Osteocyte (in vitro differentiated cells): Measurements from ENCODE around the gene GRK1. TPM values are rescaled to one million over a fixed set of nuclear protein-coding genes. Genes with fewer than 3 reads are reported as not detected.

Experiments used
- DNase-seq: peaks from one replicate; pipeline ENCODE4 v3.0.0; 2021; ENCODE audit warnings: mixed read lengths; ENCODE audit not compliant: unreplicated experiment; ENCODE audit errors: extremely low spot score
- H3K27ac Mint-ChIP-seq: one replicate; pipeline ENCODE4 v1.8.0; 2021; ENCODE audit warnings: mild to moderate bottlenecking, mixed read lengths; ENCODE audit not compliant: unreplicated experiment
- H3K27me3 Mint-ChIP-seq: one replicate; pipeline ENCODE4 v1.8.0; 2021; ENCODE audit warnings: mixed read lengths; ENCODE audit not compliant: unreplicated experiment
- H3K36me3 Mint-ChIP-seq: one replicate; pipeline ENCODE4 v1.8.0; 2021; ENCODE audit warnings: mixed read lengths; ENCODE audit not compliant: unreplicated experiment
- H3K4me1 Mint-ChIP-seq: one replicate; pipeline ENCODE4 v1.8.0; 2021; ENCODE audit warnings: mixed read lengths; ENCODE audit not compliant: unreplicated experiment
- H3K4me3 Mint-ChIP-seq: one replicate; pipeline ENCODE4 v1.8.0; 2021; ENCODE audit warnings: mild to moderate bottlenecking, moderate library complexity, mixed read lengths; ENCODE audit not compliant: unreplicated experiment
- H3K9me3 Mint-ChIP-seq: one replicate; pipeline ENCODE4 v1.8.0; 2021; ENCODE audit warnings: mixed read lengths; ENCODE audit not compliant: unreplicated experiment
- total RNA-seq: library from RNA; stranded (reverse); gene quantifications from 2 replicates; pipeline ENCODE4 v1.2.1, GENCODE V29; 2021
- TF ChIP-seq, protein P1 (sequence below): fragments of 200-600 bp; sonication (generic); IDR thresholded peaks from 2 replicates; pipeline ENCODE4 v1.5.0; 2021; ENCODE audit warnings: antibody characterized with exemption, mild to moderate bottlenecking, moderate library complexity

Gene GRK1
- total RNA-seq, 1 donor from 2014 or later: not detected

DNA sequence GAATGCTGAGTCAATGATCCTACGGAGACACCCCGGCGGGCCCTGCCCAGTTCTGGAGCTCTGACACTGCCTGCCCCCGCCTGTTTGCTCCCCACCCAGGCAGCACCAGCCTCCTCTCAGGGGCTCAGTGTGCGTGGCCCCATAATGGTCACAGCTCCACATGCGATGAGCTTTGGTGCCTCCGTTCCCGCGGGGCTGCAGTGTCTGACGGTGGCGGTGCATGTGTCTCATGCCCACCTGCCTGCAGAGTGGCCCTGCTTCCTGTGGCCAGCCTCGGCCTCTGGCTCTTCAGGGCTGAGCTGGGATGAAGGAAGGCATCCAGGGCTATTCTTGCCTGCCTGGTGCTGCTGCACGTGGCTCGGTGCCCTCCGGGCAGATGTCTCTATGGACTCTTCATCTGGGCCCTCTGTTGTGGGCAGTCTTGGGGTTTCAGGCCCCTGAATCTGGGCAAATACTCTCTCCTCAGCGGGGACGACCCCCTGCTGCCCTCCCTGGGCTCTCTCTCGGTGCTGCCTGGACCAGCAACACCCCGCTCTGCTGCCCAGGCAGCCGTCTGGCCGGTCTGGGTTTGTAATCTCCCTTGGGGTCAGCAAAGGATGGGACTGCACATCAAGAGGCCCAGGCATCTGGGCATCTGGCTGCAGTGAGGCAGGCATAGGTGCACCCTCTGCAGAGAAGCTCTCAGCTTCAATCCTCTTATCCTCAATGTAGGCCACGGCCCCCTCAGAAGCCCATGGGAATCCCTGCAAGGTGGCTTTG is 72.7 kb downstream of the GRK1 start:
- TF ChIP-seq, protein P1, sequence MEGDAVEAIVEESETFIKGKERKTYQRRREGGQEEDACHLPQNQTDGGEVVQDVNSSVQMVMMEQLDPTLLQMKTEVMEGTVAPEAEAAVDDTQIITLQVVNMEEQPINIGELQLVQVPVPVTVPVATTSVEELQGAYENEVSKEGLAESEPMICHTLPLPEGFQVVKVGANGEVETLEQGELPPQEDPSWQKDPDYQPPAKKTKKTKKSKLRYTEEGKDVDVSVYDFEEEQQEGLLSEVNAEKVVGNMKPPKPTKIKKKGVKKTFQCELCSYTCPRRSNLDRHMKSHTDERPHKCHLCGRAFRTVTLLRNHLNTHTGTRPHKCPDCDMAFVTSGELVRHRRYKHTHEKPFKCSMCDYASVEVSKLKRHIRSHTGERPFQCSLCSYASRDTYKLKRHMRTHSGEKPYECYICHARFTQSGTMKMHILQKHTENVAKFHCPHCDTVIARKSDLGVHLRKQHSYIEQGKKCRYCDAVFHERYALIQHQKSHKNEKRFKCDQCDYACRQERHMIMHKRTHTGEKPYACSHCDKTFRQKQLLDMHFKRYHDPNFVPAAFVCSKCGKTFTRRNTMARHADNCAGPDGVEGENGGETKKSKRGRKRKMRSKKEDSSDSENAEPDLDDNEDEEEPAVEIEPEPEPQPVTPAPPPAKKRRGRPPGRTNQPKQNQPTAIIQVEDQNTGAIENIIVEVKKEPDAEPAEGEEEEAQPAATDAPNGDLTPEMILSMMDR: no peak
- H3K4me1 Mint-ChIP-seq: peaks cover 5% of the 10 kb centered on the region
- no peaks in the 10 kb centered on the region for H3K9me3 Mint-ChIP-seq
- no peak for DNase-seq
- no peaks in the 10 kb centered on the region for H3K36me3 Mint-ChIP-seq
- H3K4me3 Mint-ChIP-seq: no peak overlapping the region
- H3K27me3 Mint-ChIP-seq: peaks cover 6% of the 10 kb centered on the region
- H3K27ac Mint-ChIP-seq: no peak overlapping the region

DNA sequence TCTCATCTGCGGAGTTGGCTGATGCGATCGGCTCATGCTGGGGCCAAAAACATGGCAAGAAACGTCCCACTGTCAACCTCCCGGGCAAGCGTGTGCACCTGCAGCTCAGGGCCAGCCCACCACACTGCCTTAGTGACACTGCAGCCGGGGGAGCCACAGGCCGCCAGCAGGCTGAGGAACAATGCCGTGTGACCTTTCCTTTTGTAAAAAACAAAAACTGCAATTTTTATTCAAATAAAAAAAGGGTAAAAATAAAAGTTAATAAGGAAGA is 73.2 kb downstream of the GRK1 start:
- no peaks in the 10 kb centered on the region for H3K9me3 Mint-ChIP-seq
- H3K27ac Mint-ChIP-seq: no peak overlapping the region
- DNase-seq: no peak
- H3K4me1 Mint-ChIP-seq: peaks cover 5% of the 10 kb centered on the region
- no peak overlapping the region for H3K4me3 Mint-ChIP-seq
- peaks cover 6% of the 10 kb centered on the region for H3K27me3 Mint-ChIP-seq
- TF ChIP-seq, protein P1: no peak
- H3K36me3 Mint-ChIP-seq: no peaks in the 10 kb centered on the region

DNA sequence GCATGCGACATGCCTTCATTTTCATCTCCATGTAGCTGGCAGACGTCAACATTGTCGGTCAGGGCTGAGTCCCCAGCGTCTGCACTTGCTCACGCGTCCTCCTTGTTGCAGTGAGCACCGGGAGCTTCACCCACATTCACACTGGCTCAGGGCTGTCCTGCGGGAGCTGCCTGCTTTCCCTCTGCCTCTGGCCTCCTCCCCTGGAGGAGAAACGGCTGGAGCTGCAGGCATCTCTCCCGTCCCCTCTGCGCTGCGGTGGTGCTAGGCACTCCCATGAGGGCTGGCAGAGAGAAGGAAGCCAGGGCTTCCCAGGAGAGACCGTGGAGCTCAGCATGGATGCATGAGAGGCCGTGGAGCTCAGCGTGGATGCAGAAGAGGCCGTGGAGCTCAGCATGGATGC is 73.6 kb downstream of the GRK1 start:
- Mint-ChIP-seq H3K27me3 (peaks cover 6% of the 10 kb centered on the region), H3K36me3 (no peaks in the 10 kb centered on the region), H3K4me1 (peaks cover 5% of the 10 kb centered on the region), H3K27ac (no peak overlapping the region), H3K4me3 (no peak overlapping the region), H3K9me3 (no peaks in the 10 kb centered on the region)
- TF ChIP-seq, protein P1: no peak
- no peak for DNase-seq

DNA sequence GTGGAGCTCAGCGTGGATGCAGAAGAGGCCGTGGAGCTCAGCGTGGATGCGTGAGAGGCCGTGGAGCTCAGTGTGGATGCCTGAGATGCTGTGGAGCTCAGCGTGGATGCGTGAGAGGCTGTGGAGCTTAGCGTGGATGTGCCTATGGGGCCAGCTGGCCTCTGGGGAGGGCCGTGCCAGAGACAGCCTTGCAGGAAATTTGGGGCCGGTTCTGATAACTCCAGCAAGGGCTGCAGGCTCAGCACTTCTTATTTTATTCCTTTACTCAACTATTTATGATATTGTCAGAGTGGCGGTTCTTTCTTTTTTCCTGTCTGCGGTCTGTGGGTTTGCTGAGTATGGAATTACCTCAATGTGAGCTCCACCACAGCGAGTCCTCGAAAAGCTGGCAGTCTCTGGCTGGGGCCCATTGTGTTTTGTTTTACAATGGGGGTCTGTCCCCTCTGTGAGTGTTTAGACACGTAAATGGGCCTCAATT is 74.2 kb downstream of the GRK1 start:
- Mint-ChIP-seq H3K4me3 (no peak overlapping the region), H3K27me3 (peaks cover 6% of the 10 kb centered on the region), H3K9me3 (no peaks in the 10 kb centered on the region), H3K4me1 (peaks cover 5% of the 10 kb centered on the region), H3K27ac (no peak overlapping the region), H3K36me3 (no peaks in the 10 kb centered on the region)
- DNase-seq: no peak
- TF ChIP-seq, protein P1: no peak

DNA sequence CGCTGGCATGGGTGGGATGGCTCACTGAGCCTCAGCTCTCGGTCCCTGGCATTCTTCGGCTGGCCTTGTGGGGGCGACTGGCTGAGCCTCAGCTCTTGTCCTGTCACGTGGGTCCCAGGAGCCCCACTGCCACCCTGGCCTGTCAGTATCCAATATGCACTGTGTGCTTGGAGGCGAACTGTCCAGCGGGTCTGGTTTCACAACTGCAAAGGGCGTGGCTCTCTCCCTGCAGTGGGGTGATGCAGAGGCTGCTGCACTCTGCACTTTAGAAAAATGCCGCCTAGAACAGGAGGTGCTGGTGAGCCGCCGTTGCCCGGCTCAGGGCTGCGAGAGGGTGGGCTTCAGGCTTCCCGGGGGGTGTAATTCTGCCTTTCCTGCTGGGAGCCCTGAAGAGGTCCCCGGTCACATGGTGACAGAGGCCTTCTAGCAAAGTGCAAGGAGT is 75.0 kb downstream of the GRK1 start:
- H3K27me3 Mint-ChIP-seq: peaks cover 6% of the 10 kb centered on the region
- H3K9me3 Mint-ChIP-seq: no peaks in the 10 kb centered on the region
- H3K36me3 Mint-ChIP-seq: no peaks in the 10 kb centered on the region
- peaks cover 5% of the 10 kb centered on the region for H3K4me1 Mint-ChIP-seq
- H3K4me3 Mint-ChIP-seq: no peak overlapping the region
- no peak overlapping the region for H3K27ac Mint-ChIP-seq
- TF ChIP-seq, protein P1: peak; percentile 34
- no peak for DNase-seq
